ENCODE data around the gene KMT5C.

DNA sequence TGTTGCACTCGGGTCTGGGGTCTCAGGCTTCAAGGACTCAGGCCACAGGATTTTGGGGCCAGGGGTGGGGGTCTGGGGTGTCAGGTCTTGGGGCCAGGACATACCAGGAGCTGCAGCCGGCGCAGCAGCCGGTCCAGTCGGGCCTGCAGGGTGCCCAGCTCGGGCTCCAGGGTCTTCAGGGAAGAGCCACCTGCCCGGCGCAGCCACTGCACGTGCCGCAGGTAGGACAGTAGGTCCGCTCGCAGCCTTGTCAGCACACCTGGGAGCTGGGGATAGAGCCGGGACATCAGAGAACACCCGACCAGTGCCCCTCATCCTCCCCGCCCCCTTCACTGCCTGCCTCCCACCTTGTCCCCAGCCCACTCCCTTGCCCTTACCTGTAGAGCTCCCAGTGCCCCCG is 28.4 kb downstream of the KMT5C start:
- TF ChIP-seq, protein P1, sequence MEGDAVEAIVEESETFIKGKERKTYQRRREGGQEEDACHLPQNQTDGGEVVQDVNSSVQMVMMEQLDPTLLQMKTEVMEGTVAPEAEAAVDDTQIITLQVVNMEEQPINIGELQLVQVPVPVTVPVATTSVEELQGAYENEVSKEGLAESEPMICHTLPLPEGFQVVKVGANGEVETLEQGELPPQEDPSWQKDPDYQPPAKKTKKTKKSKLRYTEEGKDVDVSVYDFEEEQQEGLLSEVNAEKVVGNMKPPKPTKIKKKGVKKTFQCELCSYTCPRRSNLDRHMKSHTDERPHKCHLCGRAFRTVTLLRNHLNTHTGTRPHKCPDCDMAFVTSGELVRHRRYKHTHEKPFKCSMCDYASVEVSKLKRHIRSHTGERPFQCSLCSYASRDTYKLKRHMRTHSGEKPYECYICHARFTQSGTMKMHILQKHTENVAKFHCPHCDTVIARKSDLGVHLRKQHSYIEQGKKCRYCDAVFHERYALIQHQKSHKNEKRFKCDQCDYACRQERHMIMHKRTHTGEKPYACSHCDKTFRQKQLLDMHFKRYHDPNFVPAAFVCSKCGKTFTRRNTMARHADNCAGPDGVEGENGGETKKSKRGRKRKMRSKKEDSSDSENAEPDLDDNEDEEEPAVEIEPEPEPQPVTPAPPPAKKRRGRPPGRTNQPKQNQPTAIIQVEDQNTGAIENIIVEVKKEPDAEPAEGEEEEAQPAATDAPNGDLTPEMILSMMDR (conservative IDR thresholded peaks at IDR 0.05; ENCODE audit: low read length): no peak
- TF ChIP-seq EZH2phosphoT487 (IDR thresholded peaks at IDR 0.05; ENCODE audit: borderline replicate concordance, low read depth, low read length): no peak

All from OCI-LY7 (cell line).